MCF 10A (cell line): ENCODE data around the gene CAPG. TPM values are rescaled to one million over a fixed set of nuclear protein-coding genes. Genes with fewer than 3 reads are reported as not detected.
A peak's percentile ranks its signal among the peaks of the same experiment; 100 is the strongest.
"Not testable (repeated sequence)": the region's sequence is repeated elsewhere in the genome, so short reads cannot be mapped to it uniquely, and the experiment has no call there.

ENCODE experiments used
- BruUV-seq: library from RNA; stranded (reverse); fragments of 400-500 nt; replicated peaks from 2 replicates; lab custom pipeline; 2021; lab: Mats Ljungman, UMichigan
- CTCF ChIA-PET: fragments of 300-600 bp; sonication (Branson Sonifier 250); formaldehyde crosslinking; extraction: SDS; loops from one replicate; lab custom pipeline; 2021; ENCODE audit warnings: antibody characterized with exemption, inconsistent platforms; lab: Yijun Ruan, JAX
- POLR2A ChIA-PET: fragments of 300-600, 350-650 bp; sonication (Branson Sonifier 250); formaldehyde crosslinking; extraction: SDS; loops from one replicate; lab custom pipeline; 2020; ENCODE audit warnings: antibody characterized with exemption, inconsistent platforms; lab: Yijun Ruan, JAX
- DNase-seq: peaks from one replicate; pipeline ENCODE4 v3.0.0-alpha.2; 2018; ENCODE audit not compliant: unreplicated experiment
- H3K27ac Mint-ChIP-seq: one replicate; pipeline ENCODE4 v1.8.0; 2022; ENCODE audit warnings: mild to moderate bottlenecking, low read depth, mixed read lengths; ENCODE audit not compliant: unreplicated experiment
- H3K27me3 Mint-ChIP-seq: one replicate; pipeline ENCODE4 v1.8.0; 2022; ENCODE audit warnings: mixed read lengths; ENCODE audit not compliant: insufficient read depth, unreplicated experiment
- H3K36me3 Mint-ChIP-seq: one replicate; pipeline ENCODE4 v1.8.0; 2022; ENCODE audit warnings: mild to moderate bottlenecking, moderate library complexity, mixed read lengths; ENCODE audit not compliant: insufficient read depth, unreplicated experiment
- H3K4me1 Mint-ChIP-seq: one replicate; pipeline ENCODE4 v1.8.0; 2022; ENCODE audit warnings: mixed read lengths; ENCODE audit not compliant: insufficient read depth, unreplicated experiment
- H3K4me3 Mint-ChIP-seq: one replicate; pipeline ENCODE4 v1.8.0; 2022; ENCODE audit warnings: mild to moderate bottlenecking, moderate library complexity, mixed read lengths; ENCODE audit not compliant: unreplicated experiment
- H3K9me3 Mint-ChIP-seq: one replicate; pipeline ENCODE4 v1.8.0; 2022; ENCODE audit warnings: mixed read lengths; ENCODE audit not compliant: unreplicated experiment
- intact Hi-C: fragments of 100-400 bp; cut with micrococcal nuclease; formaldehyde crosslinking; loops from 2 replicates; pipeline ENCODE4 v1.14.1; 2022
- total RNA-seq: library from RNA; stranded (reverse); gene quantifications from 2 replicates; pipeline ENCODE4 v1.2.3, GENCODE V29; 2022
- TF ChIP-seq, protein P1 (sequence below): fragments of 200-600 bp; IDR thresholded peaks from one replicate; pipeline ENCODE4 v1.8.0; 2022; ENCODE audit warnings: antibody characterized with exemption, mild to moderate bottlenecking; ENCODE audit not compliant: unreplicated experiment

CAPG gene
- total RNA-seq, 1 experiment from 2014 or later: 188 TPM

DNA sequence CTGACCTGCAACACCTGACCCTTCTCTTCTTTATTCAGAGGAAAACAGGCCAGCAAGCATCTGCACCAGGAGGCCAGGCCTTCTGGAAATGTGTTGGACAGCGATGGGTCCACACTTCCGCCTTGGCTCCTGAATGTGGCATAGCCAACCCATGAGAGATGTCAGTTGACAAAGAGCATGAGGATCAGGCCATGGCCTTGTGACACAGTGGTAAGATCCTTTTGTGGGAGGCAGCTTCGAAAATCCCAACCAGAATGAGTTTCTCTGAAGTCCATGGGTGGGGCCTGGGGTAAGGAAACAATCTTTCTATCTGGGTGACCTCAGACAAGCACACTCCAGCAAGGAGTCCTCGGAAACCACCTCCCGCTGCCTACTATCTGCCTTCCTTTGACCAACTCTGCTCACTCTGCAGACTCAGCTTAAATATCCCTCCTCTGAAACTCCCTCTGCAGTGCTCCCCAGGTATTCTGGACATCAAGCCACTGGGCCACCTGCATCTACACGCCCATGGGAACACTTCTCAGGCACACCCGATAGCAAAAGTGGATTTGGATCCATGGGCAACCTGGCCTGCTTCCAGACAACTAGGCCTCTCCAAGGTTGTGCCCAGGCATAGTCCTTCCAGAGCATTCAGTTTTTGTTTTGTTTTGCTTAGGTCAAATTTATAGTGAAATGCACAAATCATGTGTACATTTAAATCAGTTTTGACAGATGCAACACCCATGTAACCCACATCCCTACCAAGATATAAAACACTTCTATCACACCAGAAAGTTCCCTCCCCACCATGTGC lies 4.8 kb upstream of the CAPG start:
- Mint-ChIP-seq H3K27ac (peak overlapping the region; percentile 52), H3K36me3 (peaks cover 6% of the 10 kb centered on the region), H3K9me3 (no peaks in the 10 kb centered on the region), H3K27me3 (no peaks in the 10 kb centered on the region), H3K4me3 (no peak overlapping the region), H3K4me1 (peaks cover 40% of the 10 kb centered on the region)
- ChIA-PET POLR2A (interaction anchor here (0.6 to 3.6 kb wide), 16 partner anchors 11 to 201 kb away, joined by 3 to 40 read pairs (median 5); partner anchors contain the start of genes C2orf68, ELMOD3, GGCX and MAT2A), CTCF (interaction anchor here (1.0 to 3.8 kb wide), 3 partner anchors 53 to 136 kb away, joined by 3 to 20 read pairs (median 13); partner anchors contain the start of gene MAT2A)
- TF ChIP-seq, protein P1, sequence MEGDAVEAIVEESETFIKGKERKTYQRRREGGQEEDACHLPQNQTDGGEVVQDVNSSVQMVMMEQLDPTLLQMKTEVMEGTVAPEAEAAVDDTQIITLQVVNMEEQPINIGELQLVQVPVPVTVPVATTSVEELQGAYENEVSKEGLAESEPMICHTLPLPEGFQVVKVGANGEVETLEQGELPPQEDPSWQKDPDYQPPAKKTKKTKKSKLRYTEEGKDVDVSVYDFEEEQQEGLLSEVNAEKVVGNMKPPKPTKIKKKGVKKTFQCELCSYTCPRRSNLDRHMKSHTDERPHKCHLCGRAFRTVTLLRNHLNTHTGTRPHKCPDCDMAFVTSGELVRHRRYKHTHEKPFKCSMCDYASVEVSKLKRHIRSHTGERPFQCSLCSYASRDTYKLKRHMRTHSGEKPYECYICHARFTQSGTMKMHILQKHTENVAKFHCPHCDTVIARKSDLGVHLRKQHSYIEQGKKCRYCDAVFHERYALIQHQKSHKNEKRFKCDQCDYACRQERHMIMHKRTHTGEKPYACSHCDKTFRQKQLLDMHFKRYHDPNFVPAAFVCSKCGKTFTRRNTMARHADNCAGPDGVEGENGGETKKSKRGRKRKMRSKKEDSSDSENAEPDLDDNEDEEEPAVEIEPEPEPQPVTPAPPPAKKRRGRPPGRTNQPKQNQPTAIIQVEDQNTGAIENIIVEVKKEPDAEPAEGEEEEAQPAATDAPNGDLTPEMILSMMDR: no peak
- intact Hi-C loops: loop anchor here (5.0 kb wide), 1 partner anchor 63 kb away; the partner anchor contains the start of genes ELMOD3 and RETSAT
- no TSS peak for BruUV-seq
- no peak for DNase-seq

DNA sequence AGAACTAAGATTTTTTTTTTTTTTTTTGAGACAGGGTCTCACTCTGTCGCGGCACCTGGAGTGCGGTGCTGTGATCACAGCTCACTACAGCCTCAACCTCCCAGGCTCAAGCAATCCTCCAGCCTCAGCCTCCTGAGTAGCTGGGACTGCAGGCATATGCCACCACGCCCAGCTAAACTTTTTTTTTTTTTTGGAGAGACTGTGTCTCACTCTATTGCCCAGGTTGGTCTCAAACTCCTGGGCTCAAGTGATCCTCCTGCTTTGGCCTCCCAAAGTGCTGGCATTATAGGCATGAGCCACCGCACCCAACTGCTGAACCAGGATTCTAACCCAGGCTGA lies 4.2 kb upstream of the CAPG start:
- Mint-ChIP-seq H3K4me1 (peaks cover 40% of the 10 kb centered on the region), H3K4me3 (peak overlapping the region; percentile 95)
- CTCF ChIA-PET: interaction anchor here (0.7 to 3.8 kb wide), 6 partner anchors 23 to 147 kb away, joined by 3 to 20 read pairs (median 3); partner anchors contain the start of genes GGCX and MAT2A
- intact Hi-C loops: loop anchor here (5.0 kb wide), 1 partner anchor 62 kb away; the partner anchor contains the start of genes ELMOD3 and RETSAT
- H3K36me3 Mint-ChIP-seq, H3K9me3 Mint-ChIP-seq, BruUV-seq, H3K27me3 Mint-ChIP-seq, DNase-seq, H3K27ac Mint-ChIP-seq: not testable (repeated sequence)
- POLR2A ChIA-PET: interaction anchor here (0.6 to 3.6 kb wide), 20 partner anchors 11 to 202 kb away, joined by 3 to 40 read pairs (median 4); partner anchors contain the start of genes C2orf68, ELMOD3, GGCX and MAT2A

DNA sequence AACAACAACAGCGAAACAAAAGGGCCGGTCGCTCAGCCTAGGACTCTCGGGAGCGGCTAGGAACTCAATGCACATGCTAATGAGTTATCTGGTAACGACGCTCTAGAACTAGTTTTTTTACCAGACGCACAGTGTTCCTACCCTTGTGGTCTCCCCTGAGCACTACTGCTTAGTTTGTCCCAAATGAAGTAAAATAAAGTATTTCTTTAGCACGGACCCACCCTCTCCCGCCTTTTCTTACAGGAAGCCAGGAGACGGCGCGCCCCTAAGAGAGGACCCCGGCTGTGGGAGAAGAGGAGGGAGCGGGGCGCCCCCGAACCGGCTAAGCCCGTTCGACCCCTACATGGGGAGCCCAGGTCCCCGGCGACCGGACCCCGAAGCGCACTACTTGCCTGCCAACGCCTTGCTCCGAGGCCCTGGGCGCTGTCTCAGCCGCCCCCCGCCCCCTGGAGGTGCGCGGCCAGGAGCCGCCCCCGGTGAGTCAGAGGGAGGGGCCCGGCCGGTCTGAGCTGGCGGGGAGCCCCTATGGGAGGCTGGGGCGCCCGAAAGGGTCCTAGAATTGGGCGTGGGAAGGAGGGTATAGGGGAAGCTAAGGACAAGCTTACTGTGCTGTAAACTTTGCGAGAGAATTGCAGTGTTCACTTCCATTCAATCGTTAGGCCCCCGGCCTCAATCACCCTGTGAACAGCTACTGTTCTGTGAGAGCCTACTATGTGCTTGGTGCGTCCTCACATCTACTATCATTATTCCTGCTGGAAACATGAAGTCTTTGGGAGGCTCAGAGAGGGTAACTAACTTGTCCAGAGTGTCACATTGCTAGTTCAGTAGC lies 3.6 kb upstream of the CAPG start:
- intact Hi-C loops: loop anchor here (5.0 kb wide), 1 partner anchor 62 kb away; the partner anchor contains the start of genes ELMOD3 and RETSAT
- ChIA-PET CTCF (interaction anchor here (0.7 to 3.8 kb wide), 6 partner anchors 22 to 148 kb away, joined by 3 to 20 read pairs (median 3); partner anchors contain the start of genes GGCX and MAT2A), POLR2A (interaction anchor here (0.6 to 3.6 kb wide), 25 partner anchors 10 to 507 kb away, joined by 3 to 40 read pairs (median 5); partner anchors contain the start of genes C2orf68, ELMOD3, GGCX and MAT2A)
- BruUV-seq: TSS peak; percentile 39
- Mint-ChIP-seq H3K36me3 (peaks cover 6% of the 10 kb centered on the region), H3K4me3 (peak overlapping the region; percentile 95), H3K9me3 (no peaks in the 10 kb centered on the region), H3K27ac (peak overlapping the region; percentile 87), H3K27me3 (no peaks in the 10 kb centered on the region), H3K4me1 (peaks cover 35% of the 10 kb centered on the region)
- peak; percentile 65 for DNase-seq
- TF ChIP-seq, protein P1: no peak

DNA sequence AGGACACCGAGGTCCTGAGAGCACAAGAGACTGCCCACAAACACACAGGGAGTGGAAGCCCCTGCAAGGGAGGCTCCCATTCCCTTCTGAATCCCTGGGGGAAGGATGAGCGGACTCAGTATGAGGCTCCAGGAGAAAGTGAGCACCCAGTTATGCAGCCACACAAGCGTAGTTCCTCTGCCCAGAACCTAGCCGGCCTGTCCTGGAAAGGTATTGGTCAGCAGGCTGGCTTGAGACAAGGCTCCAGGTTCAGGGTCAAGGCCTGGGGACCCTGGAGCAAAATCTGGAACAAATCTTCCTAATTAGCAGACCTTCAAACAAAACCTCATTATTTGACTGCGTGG lies 1.2 kb upstream of the CAPG start:
- intact Hi-C loops: loop anchor here (5.0 kb wide), 1 partner anchor 59 kb away; the partner anchor contains the start of genes ELMOD3 and RETSAT
- ChIA-PET POLR2A (interaction anchor here (1.0 to 3.6 kb wide), 6 partner anchors 56 to 130 kb away, joined by 3 to 23 read pairs (median 4); partner anchors contain the start of genes ELMOD3, RETSAT and TGOLN2), CTCF (interaction anchor here (2.4 kb wide), 1 partner anchor 8 kb away, joined by 7 read pairs; no protein-coding TSS in a partner anchor)
- no peaks in the 10 kb centered on the region for H3K9me3 Mint-ChIP-seq
- peak overlapping the region; percentile 70 for H3K4me3 Mint-ChIP-seq
- DNase-seq: no peak
- BruUV-seq: no TSS peak
- peaks cover 41% of the 10 kb centered on the region for H3K4me1 Mint-ChIP-seq
- TF ChIP-seq, protein P1: no peak
- H3K27me3 Mint-ChIP-seq: no peaks in the 10 kb centered on the region
- peak overlapping the region; percentile 83 for H3K27ac Mint-ChIP-seq
- peaks cover 14% of the 10 kb centered on the region for H3K36me3 Mint-ChIP-seq
